RKO (cell line): ENCODE data around the gene TTC21A.
"Not testable (repeated sequence)": the region's sequence is repeated elsewhere in the genome, so short reads cannot be mapped to it uniquely, and the experiment has no call there.

ENCODE experiments used
- DNase-seq: peaks from one replicate; pipeline ENCODE4 v3.0.0-alpha.2; 2016; ENCODE audit warnings: low spot score

TTC21A gene, protein sequence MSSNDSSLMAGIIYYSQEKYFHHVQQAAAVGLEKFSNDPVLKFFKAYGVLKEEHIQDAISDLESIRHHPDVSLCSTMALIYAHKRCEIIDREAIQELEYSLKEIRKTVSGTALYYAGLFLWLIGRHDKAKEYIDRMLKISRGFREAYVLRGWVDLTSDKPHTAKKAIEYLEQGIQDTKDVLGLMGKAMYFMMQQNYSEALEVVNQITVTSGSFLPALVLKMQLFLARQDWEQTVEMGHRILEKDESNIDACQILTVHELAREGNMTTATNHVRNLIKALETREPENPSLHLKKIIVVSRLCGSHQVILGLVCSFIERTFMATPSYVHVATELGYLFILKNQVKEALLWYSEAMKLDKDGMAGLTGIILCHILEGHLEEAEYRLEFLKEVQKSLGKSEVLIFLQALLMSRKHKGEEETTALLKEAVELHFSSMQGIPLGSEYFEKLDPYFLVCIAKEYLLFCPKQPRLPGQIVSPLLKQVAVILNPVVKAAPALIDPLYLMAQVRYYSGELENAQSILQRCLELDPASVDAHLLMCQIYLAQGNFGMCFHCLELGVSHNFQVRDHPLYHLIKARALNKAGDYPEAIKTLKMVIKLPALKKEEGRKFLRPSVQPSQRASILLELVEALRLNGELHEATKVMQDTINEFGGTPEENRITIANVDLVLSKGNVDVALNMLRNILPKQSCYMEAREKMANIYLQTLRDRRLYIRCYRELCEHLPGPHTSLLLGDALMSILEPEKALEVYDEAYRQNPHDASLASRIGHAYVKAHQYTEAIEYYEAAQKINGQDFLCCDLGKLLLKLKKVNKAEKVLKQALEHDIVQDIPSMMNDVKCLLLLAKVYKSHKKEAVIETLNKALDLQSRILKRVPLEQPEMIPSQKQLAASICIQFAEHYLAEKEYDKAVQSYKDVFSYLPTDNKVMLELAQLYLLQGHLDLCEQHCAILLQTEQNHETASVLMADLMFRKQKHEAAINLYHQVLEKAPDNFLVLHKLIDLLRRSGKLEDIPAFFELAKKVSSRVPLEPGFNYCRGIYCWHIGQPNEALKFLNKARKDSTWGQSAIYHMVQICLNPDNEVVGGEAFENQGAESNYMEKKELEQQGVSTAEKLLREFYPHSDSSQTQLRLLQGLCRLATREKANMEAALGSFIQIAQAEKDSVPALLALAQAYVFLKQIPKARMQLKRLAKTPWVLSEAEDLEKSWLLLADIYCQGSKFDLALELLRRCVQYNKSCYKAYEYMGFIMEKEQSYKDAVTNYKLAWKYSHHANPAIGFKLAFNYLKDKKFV (N-terminal part only)

GRCh38 chr3:39107388-39108199, at the start of gene TTC21A, which contains the start of gene GORASP1:
Gene TTC21A, plus strand, starts transcription at chr3:39107680. Its CDS starts 158 bp downstream, at chr3:39107838.
Gene GORASP1, minus strand, starts transcription at chr3:39107627. Its CDS starts 86 bp downstream, at chr3:39107541.
- peak; percentile 84 for DNase-seq

DNA sequence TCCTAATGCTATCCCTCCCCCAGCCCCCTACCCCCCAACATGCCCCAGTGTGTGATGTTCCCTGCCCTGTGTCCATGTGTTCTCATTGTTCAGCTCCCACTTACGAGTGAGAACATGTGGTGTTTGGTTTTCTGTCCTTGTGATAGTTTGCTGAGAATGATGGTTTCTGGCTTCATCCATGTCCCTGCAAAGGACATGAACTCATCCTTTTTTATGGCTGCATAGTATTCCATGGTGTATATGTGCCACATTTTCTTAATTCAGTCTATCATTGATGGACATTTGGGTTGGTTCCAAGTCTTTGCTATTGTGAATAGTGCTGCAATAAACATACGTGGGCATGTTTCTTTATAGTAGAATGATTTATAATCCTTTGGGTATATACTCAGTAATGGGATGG, 46.3 kb upstream of the TTC21A start:
- DNase-seq, result not testable (repeated sequence)

GRCh38 chr3:39062180-39062579, 45.3 kb upstream of the TTC21A start:
- DNase-seq, result no peak

GRCh38 chr3:39063143-39063542, 44.3 kb upstream of the TTC21A start:
- no peak for DNase-seq

GRCh38 chr3:39064646-39065045, 42.8 kb upstream of the TTC21A start:
- DNase-seq, result no peak

- peak; percentile 56 for DNase-seq
Observed at GRCh38 chr3:39065197-39065596, 42.3 kb upstream of the TTC21A start.

DNA sequence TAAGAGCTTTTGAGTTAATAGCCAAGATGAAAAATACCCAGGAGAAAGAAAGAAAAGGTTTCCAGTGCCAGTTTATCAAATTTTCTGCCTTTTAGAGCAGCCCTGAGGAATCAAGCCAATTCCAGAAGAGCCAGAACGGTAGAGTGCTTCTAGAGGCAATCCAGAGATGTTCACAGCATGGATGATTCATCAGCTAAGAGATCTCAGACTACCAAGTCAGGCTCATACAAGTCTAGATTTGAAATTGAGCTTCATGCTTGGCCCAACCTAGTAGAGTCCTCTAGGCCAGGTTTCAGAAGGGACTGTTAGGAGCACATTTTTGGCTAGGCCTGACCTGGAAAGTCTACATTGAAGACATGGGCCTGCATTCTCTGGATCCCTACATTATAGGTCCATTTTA, 40.2 kb upstream of the TTC21A start:
- no peak for DNase-seq

- no peak for DNase-seq
Observed at GRCh38 chr3:39068556-39068955, 38.9 kb upstream of the TTC21A start.

GRCh38 chr3:39075910-39076309, 31.6 kb upstream of the TTC21A start:
- DNase-seq, result no peak

GRCh38 chr3:39079530-39079929, 27.9 kb upstream of the TTC21A start:
- no peak for DNase-seq

- no peak for DNase-seq
Observed at GRCh38 chr3:39080026-39080425, 27.5 kb upstream of the TTC21A start.

GRCh38 chr3:39082666-39083313, 24.7 kb upstream of the TTC21A start:
- no peak for DNase-seq

DNA sequence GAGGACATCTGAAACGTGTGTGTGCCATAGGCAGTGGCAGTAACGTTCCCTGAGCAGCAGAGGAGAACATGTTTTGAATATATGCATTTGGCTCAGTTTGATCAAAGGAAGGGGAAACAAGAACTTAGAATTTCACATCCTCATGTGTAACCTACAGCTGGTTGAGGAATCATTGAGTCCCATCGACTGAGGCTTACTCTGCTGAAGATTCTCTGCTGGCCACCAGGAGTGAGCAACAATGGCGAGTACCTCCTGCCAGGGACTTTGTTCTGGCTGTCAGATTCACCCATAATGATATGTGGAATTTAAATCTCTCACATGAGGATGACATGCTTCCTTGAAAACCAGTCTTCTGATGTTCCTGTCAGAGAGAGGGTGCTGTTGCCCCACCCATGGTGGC, 21.3 kb upstream of the TTC21A start:
- no peak for DNase-seq

- DNase-seq, result no peak
Observed at GRCh38 chr3:39088456-39088855, 19.0 kb upstream of the TTC21A start.

- no peak for DNase-seq
Observed at GRCh38 chr3:39088889-39089288, 18.6 kb upstream of the TTC21A start.

- DNase-seq, result no peak
Observed at GRCh38 chr3:39090922-39091321, 16.6 kb upstream of the TTC21A start.

DNA sequence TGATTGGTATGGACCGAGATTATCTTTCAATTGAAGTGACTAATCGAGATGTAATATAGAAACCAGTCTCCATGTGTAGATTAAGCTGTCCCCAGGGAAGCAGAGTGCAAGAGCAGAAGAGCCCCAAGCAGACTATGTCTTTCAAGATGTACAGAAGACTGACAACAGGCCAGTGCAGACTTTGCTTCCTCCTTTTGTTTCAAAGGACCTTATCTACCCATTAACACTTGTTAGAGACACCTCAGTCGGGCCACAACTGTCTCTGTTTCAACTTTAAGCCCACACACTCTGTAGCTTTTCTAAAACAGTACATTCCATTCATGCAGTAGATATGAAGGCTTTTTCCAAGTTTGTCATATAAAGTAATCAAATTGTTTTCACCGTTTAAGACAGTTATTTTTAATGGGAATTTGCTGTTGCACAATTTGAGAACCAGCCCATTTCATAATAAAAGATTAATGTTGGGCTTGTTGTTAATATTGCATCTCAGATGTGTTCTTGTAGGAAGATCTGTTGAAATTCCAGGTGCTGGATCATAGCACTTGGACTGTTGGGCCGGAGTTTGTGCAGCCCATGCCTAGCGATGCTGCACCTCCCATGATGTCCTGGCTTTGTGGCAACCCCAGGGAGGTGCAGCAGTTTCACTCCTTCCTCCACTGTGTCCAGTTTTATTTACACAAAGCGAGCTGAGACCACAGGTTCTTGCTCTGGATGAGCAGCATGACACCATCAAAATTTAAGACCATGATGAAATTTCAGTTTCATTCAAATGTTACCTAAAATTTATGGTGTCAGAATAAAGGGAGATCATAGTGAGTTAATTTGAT, 12.4 kb upstream of the TTC21A start:
- no peak for DNase-seq

DNA sequence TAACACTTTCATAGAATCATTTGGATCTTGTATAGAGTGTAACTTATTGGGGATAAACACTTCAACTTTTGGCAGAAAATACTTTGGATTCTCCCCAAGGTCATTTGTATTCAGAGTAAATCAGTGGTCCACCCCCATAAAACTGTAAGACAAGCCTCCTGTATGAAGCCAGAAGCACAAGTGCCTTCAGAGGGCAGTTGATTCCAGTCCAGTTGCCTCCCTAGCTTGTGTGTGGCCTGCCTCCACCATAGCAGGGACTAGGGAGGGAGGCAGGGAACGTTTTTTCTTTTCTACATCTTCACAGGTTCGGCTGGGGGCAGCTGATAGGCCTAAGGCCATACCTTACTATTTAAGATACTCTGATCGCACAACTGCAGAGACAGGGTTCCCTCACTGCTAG, 11.7 kb upstream of the TTC21A start:
- no peak for DNase-seq

DNA sequence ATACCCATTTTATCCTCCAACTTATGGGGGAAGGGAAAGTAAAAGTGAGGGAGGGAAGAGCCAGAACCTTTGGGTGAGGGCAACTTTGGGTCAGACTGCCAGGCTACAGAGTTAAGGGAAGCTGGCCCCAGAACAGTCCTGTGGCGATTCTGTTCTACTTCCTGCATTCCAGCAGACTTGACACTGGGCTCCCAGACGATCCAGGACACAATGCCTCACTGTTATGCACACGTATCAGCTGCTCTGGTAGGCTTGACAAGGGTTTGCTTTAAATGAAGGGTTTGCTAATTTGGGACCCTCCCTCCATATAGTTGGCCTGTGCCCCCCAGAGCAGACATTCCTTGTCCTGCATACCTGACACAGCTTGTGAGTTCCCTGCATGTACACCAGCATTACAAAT, 10.7 kb upstream of the TTC21A start:
- DNase-seq, result no peak
